Activated naive CD8-positive, alpha-beta T cell treated with anti-CD3 and anti-CD28 coated beads for 36 hours (primary cell): ENCODE results near the gene LRCOL1. TPM values are rescaled to one million over a fixed set of nuclear protein-coding genes. Genes with fewer than 3 reads are reported as not detected.

Experiments used
- DNase-seq: peaks from one replicate; pipeline ENCODE4 v3.0.0; 2021
- H3K27ac Mint-ChIP-seq: one replicate; pipeline ENCODE4 v1.8.0; 2022; ENCODE audit warnings: mild to moderate bottlenecking, moderate library complexity, mixed read lengths
- H3K27me3 Mint-ChIP-seq: one replicate; pipeline ENCODE4 v1.8.0; 2022; ENCODE audit warnings: mild to moderate bottlenecking, mixed read lengths
- H3K36me3 Mint-ChIP-seq: one replicate; pipeline ENCODE4 v1.8.0; 2021; ENCODE audit warnings: mild to moderate bottlenecking, mixed read lengths
- H3K4me1 Mint-ChIP-seq: one replicate; pipeline ENCODE4 v1.8.0; 2021; ENCODE audit warnings: mixed read lengths
- H3K4me3 Mint-ChIP-seq: one replicate; pipeline ENCODE4 v1.8.0; 2022; ENCODE audit warnings: mild to moderate bottlenecking, moderate library complexity, mixed read lengths
- H3K9me3 Mint-ChIP-seq: one replicate; pipeline ENCODE4 v1.8.0; 2022; ENCODE audit warnings: mixed read lengths
- total RNA-seq, 2 experiments: library from RNA; stranded (reverse); gene quantifications; one replicate each; pipeline ENCODE4 v1.2.3, GENCODE V29; 2021

LRCOL1 gene
- total RNA-seq, 2 experiments from 2014 or later: not detected

DNA sequence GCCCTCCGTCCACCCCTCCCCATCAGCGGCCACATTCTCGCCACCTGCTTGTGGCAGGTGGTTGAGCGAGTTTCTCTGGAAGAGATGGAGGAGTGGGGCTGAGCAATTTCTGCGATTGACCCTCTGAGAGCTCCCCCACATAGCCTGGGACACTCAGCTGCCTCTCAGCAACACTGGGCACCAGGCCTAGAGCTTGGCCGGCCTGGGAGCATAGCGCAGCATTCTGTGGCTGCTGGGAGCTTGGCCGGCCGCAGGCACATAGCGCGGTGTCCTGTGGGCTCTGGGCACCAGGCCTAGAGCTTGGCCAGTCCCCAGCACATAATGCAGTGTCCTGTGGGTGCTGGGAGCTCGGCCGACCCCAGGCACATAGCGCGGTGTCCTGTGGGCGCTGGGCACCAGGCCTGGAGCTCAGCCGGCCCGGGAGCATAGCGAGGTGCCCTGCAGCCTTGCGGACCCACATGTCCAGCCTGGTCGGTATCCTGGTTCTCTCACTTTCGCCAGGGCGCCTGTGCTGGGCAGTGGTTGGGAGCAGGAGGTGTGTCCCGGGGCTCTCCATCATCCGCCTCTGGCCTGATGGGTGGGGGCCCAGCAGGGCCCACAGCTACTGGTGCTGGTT, 43.8 kb downstream of the LRCOL1 start:
- no peaks in the 10 kb centered on the region for H3K27me3 Mint-ChIP-seq
- no peak overlapping the region for H3K4me3 Mint-ChIP-seq
- no peaks in the 10 kb centered on the region for H3K9me3 Mint-ChIP-seq
- no peak overlapping the region for H3K27ac Mint-ChIP-seq
- DNase-seq: no peak
- no peaks in the 10 kb centered on the region for H3K4me1 Mint-ChIP-seq
- peaks cover 2% of the 10 kb centered on the region for H3K36me3 Mint-ChIP-seq

DNA sequence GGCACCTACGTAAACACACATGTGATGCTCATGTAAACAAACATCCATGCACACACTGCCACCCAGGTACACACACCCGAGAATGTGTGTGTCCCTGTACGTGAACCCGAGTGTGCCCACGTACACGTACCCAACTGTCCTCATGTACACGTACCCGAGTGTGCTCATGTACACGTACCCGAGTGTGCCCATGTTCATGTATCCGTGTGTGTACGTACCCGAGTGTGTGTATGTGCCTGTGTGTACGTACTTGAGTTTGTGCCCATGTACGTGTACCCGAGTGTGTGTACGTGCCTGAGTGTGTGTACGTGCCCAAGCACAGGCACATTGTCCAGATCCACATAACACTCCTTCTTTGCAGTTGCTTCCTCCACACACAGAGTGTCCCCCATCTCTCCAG, 45.0 kb downstream of the LRCOL1 start:
- no peak overlapping the region for H3K4me3 Mint-ChIP-seq

DNA sequence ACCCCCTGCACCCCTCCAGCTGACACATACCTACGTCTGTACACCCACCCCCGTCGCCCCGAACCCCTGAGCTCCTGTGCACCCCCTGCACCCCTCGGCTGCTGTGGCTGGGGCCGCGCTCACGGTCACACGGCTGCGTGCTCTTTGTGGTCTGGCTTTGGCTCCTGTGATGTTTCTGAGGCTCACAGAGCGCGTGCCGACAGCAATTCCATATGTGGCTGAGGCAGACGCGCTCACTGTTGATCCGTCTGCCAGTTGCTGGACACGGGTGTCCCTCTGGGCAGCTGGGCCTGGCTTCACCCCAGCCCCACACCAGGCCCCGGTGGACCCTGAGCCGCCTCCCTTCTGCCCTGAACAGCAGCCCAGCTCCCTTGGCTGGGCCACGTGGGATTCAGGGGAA, 46.5 kb downstream of the LRCOL1 start:
- H3K9me3 Mint-ChIP-seq: no peaks in the 10 kb centered on the region
- no peak overlapping the region for H3K27ac Mint-ChIP-seq

More for the DNA sequence above, 45.0 kb downstream of the LRCOL1 start:
- no peak for DNase-seq
- Mint-ChIP-seq H3K36me3 (peaks cover 2% of the 10 kb centered on the region), H3K4me1 (no peaks in the 10 kb centered on the region), H3K9me3 (no peaks in the 10 kb centered on the region), H3K27ac (no peak overlapping the region), H3K27me3 (no peaks in the 10 kb centered on the region)

DNA sequence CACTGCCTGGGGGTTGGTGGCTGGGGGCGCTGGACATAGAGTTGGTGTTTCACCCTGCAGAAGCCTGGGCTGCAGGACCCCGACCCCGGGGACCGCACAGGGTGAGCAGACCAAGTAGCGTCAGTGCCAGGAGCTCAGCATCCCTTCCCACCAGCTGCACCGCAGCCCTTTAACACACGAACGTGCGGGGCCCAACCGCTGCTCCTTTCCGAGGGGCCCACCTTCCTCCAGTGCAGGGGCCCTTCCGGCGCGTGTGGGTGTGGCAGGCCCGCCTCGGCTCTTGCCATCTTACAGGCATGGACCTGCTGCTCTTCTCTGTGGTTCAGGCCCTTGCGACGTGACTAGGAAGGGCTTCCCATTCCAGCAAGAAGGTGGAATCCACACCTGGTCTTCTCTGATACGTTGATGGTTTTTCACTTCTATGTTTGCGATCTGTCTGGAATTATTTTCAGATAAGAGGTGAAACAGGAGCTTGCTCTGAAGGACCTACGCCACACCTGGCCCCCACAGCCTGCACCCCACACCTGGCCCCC, 47.8 kb downstream of the LRCOL1 start:
- Mint-ChIP-seq H3K4me1 (peaks cover 11% of the 10 kb centered on the region), H3K27me3 (peaks cover 15% of the 10 kb centered on the region), H3K9me3 (no peaks in the 10 kb centered on the region), H3K36me3 (peaks cover 2% of the 10 kb centered on the region), H3K4me3 (no peak overlapping the region), H3K27ac (no peak overlapping the region)
- no peak for DNase-seq

More for the DNA sequence above, 46.5 kb downstream of the LRCOL1 start:
- Mint-ChIP-seq H3K4me1 (peaks cover 5% of the 10 kb centered on the region), H3K27me3 (peaks cover 6% of the 10 kb centered on the region), H3K36me3 (peaks cover 2% of the 10 kb centered on the region), H3K4me3 (no peak overlapping the region)
- no peak for DNase-seq

DNA sequence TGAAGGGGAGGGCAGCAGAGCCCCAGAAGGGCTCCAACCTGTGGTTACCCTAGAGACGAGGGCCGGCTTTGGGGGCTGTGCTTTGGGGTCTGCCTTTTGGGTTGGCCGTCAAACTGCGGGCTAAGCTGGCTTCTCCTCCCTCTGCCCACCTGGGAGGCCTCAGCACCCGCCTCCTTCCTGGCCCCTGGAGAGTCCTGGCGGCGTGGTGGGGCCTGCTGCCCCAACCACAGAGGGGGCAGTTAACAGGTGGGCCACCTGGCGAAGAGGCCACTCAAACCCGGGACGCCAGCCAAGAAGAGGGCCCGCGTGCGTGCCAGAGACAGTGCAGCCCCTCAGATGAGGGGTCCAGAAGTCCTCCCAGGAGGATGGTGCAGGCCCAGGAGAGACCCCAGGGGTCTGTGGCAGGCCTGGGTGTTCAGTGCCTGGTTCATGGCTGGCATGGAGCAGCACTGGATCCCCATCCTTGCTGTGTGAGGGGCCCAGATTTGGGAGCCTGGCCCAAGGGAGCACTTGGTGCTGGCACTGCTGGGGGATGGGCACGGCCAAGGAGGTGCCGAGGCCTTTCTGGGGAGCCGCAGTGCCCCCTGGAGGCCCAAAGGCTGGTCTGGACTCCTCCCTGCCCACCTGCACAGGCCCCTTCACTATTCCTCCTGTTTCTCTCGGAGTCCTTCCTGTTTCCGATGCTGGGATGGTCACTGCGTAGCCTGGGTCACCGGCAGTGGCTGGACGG, 48.8 kb downstream of the LRCOL1 start:
- Mint-ChIP-seq H3K36me3 (peaks cover 2% of the 10 kb centered on the region), H3K9me3 (no peaks in the 10 kb centered on the region), H3K27ac (no peak overlapping the region), H3K4me1 (peaks cover 12% of the 10 kb centered on the region), H3K27me3 (peaks cover 15% of the 10 kb centered on the region), H3K4me3 (peak overlapping the region; percentile 78)
- peak; percentile 46 for DNase-seq

DNA sequence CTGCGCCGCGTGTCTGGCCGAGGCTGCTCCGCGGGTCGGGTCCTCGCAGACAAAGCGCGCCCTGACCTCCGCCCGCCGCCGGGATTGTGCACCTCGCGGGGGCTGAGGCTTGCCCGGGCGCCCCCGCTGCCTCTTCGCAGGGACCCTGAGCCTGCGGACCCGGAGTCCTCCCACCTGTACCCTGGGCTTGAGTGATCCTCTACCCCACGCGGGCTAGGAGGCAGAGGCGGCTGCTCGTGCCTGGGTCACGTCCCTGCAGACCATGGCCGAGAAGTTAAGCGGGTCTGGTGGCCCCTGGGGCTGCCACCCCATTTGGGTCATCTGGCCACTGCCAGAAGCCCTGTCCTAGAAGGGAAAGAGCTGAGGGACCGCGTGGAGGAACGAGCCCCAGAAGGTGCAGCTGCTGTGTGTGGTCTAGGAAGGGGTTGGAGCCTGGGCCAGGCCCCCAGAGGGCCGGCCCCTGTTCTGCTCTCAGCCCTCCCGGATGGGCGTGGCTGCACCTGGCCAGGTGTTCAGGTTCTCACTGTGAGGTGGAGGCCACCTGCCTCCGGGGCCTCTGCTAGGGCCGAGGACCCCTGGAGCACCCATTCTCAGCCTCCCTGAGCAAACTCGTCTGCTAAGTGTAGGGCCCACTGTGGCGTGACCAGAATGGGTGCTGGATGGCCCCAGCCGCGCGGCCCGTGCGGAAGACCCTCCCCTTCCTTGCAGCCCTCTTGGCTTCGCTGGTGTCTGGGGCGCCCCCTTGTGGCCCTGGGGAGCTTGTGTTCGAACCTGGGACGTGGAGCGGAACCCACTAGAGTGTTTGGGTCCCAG, 49.6 kb downstream of the LRCOL1 start:
- H3K4me1 Mint-ChIP-seq: peaks cover 12% of the 10 kb centered on the region
- H3K27me3 Mint-ChIP-seq: peaks cover 15% of the 10 kb centered on the region
- peak overlapping the region; percentile 78 for H3K4me3 Mint-ChIP-seq
- peaks cover 2% of the 10 kb centered on the region for H3K36me3 Mint-ChIP-seq
- H3K27ac Mint-ChIP-seq: no peak overlapping the region
- no peaks in the 10 kb centered on the region for H3K9me3 Mint-ChIP-seq
- DNase-seq: peak; percentile 81

DNA sequence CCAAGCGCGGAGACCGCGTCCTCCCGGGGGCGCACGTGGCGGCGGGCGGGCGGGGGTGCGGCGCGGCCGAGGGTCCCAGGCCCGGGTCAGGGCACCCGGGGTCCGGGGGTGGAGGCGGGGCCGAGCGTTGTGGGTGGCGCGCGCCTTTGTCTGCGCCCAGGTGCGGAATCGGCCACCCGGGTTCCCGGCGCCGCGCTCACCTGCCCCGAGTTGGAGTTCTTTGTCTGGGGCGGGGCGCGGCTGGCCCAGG, 50.1 kb downstream of the LRCOL1 start:
- DNase-seq: no peak
- H3K27me3 Mint-ChIP-seq: peaks cover 15% of the 10 kb centered on the region
- no peak overlapping the region for H3K27ac Mint-ChIP-seq
- peaks cover 12% of the 10 kb centered on the region for H3K4me1 Mint-ChIP-seq
- no peak overlapping the region for H3K4me3 Mint-ChIP-seq
- peaks cover 5% of the 10 kb centered on the region for H3K36me3 Mint-ChIP-seq
- H3K9me3 Mint-ChIP-seq: no peaks in the 10 kb centered on the region

DNA sequence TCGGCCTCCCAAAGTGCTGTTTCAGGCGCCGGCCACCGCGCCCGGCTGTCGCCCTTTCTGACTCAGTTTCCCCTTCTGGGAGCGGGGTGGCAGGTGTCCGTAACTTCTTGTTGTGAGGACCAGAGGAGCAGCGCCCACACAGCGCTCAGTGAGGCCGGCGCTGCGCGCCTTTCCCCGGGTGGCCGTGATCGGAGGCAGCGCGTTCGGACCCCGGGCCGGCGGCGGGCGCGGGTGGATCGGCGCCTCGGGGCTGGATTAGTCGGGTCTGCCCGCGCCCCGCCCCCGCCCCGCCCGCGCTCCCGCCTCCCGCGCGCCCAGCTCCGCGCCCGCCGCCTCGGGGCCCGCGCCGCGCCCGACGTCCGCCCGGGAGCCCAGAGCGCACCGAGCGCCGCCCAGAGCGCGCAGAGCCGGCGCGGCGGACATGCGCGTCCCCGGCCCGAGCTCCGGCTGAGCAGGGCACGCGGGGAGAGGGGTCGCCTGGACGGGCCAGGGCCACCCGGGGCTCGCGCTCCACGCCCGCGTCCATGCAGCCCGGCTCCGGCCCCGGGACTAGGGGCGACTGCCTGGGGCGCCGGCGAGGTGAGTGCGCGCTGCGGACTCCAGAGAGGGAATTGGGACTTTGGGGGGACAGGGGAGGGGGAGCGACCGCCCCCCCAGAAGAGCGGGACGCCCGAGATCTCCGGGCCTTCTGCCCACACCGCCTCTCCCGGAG, 50.6 kb downstream of the LRCOL1 start:
- H3K36me3 Mint-ChIP-seq: peaks cover 4% of the 10 kb centered on the region
- peaks cover 15% of the 10 kb centered on the region for H3K27me3 Mint-ChIP-seq
- no peak overlapping the region for H3K27ac Mint-ChIP-seq
- peaks cover 12% of the 10 kb centered on the region for H3K4me1 Mint-ChIP-seq
- peak; percentile 66 for DNase-seq
- H3K9me3 Mint-ChIP-seq: no peaks in the 10 kb centered on the region
- peak overlapping the region; percentile 68 for H3K4me3 Mint-ChIP-seq

DNA sequence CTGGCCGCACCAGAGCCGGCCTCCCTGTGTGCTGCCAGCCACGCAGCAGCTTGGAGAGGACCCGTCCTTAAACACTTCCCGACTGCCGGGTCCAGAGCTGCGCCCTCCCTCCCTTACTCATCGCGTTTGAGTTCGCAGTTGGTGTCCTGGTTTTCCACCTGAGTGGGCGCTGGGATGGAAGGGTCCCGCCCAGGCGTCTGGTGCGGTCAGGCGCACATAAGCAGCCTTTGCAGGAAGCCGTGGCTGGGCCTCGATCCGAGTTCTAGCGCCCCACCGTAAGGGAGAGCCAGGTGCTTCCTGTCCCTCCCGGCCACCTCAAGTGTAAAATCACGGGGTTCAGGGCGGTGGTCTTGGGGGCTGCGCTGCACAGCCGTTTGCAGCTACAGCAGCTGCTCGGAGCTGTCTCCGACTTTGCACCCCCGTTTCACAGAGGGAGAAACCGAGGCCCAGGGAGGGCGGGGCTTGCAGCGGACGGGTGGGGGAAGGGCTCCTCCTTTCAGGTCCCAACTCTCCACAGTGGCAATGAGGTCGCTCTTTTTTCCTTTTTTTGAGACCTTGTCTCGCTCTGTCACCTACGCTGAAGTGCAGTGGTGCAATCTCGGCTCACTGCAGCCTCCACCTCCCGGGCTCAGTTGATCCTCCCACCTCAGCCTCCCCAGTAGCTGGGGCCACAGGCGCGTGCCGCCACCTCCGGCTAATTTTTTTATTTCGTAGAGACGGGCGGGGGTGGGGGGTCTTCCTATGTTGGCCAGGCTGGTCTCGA, 51.3 kb downstream of the LRCOL1 start:
- peaks cover 12% of the 10 kb centered on the region for H3K4me1 Mint-ChIP-seq
- H3K27ac Mint-ChIP-seq: no peak overlapping the region
- H3K36me3 Mint-ChIP-seq: peaks cover 7% of the 10 kb centered on the region
- no peak for DNase-seq
- H3K9me3 Mint-ChIP-seq: no peaks in the 10 kb centered on the region
- H3K27me3 Mint-ChIP-seq: peaks cover 15% of the 10 kb centered on the region
- peak overlapping the region; percentile 68 for H3K4me3 Mint-ChIP-seq

DNA sequence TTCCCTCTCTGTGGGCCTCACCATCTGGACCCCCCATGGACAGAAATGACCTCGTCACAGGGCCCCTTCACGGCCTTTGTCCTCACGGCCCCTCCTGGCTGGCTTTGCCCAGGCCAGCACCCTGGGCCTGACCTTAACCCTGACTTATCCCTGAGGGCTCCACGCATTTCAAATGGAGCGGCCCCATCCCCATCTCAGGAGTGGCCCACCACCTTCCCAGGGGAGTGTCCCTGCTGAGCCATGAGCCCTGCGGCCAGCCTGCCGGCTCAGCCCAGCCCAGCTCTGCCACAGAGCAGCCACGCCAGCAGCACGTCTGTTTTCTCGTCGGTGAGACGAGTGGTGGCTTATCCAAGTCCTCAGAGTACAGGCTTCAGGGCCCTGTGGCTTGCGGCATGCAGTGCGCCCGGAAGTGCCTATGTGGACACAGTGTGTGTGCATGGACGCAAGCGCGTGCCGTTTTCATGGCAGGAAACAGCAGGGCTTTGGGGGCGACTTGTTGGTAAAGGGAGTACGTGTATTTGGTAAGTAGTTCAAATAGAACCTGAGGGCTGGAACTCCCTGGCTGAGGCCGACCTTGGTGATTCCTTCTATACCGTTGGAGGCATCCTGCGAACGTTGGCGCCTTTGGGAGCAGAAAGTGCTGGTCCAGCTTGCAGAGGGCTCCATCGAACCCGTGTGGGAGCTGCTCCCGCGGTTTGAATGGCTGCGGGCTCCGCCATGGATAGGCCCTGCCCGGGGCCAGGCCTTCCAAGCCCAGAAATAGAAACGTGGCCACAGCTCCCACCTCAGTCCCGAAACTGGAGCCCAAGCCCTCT, 52.1 kb downstream of the LRCOL1 start:
- Mint-ChIP-seq H3K36me3 (peaks cover 7% of the 10 kb centered on the region), H3K27me3 (peaks cover 15% of the 10 kb centered on the region), H3K9me3 (no peaks in the 10 kb centered on the region), H3K4me1 (peaks cover 12% of the 10 kb centered on the region), H3K27ac (no peak overlapping the region), H3K4me3 (no peak overlapping the region)
- peak; percentile 19 for DNase-seq

DNA sequence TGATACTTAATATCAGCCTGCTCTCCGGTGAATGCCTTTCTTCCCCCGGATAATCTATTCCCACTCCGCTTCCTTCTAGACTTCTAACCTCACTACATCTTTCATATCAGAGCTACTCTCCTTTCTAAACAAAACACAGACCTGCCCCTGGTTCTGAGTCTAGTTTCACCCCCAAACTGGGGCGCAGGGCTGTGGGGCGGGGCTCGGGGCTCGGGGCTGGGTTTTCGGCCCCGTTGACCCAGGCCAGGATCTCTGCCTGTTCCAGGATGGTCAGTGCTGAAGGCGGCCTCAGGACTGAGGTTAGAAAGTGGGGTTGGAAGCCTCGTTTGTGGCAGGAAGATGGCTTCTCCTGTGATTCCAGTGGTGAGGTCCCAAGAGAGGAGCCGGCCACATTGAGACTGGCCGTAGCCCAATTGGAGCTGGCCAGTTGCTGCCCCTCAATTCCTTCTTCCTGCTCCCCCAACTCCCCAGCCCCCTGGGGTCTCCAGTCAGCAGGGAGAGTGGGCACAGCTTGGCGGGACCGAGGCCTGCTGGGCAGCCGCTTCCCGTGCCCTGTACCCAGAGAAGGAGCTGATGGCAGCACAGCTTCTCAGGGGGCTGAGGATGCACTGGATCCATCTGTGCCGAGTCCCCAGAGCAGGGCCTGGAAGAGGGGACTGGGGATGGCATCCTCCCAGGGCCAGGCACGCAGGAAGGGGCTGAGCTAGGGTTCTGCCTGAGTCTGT, 52.9 kb downstream of the LRCOL1 start:
- Mint-ChIP-seq H3K9me3 (no peaks in the 10 kb centered on the region), H3K4me1 (peaks cover 12% of the 10 kb centered on the region), H3K36me3 (peaks cover 7% of the 10 kb centered on the region), H3K4me3 (no peak overlapping the region), H3K27ac (no peak overlapping the region), H3K27me3 (peaks cover 15% of the 10 kb centered on the region)
- DNase-seq: no peak

DNA sequence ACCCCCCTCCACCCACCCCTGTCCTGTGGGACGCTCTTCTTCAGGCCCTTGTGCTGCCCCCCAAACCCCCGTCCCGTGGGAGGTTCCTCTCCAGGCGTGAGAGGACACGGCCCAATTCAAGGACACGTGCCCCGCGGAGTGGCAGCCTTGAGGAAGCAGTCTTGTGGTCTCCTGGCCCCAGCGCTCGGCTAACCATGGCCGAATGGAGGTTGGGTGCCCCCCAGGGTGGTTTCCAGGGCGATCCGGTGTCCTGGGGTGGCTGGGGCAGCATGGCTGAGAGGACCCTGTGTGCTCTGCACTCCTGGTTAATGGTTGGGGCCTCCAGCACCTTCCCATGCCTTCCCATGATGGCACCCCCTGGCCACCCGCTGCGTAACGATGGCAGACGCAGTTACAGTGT, 53.6 kb downstream of the LRCOL1 start:
- Mint-ChIP-seq H3K9me3 (no peaks in the 10 kb centered on the region), H3K27ac (no peak overlapping the region), H3K27me3 (peaks cover 15% of the 10 kb centered on the region), H3K4me1 (peaks cover 12% of the 10 kb centered on the region), H3K4me3 (no peak overlapping the region), H3K36me3 (peaks cover 7% of the 10 kb centered on the region)
- no peak for DNase-seq

DNA sequence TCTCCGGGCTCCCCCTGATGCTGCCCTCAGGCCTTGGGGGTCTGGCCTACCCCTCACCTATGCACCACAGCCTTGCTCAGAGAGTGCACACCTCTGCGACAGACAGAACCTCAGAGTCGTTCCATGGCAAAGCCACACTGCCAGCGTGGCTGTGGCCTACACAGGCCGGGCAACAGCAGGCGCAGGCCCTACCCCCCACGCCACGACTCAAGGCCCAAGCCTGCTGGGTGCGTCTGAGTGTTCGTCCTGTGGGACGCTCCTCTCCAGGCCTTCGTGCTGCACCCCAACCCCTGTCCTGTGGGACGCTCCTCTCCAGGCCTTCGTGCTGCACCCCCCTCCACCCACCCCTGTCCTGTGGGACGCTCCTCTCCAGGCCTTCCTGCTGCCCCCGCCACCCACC, 54.2 kb downstream of the LRCOL1 start:
- peaks cover 15% of the 10 kb centered on the region for H3K27me3 Mint-ChIP-seq
- peaks cover 12% of the 10 kb centered on the region for H3K4me1 Mint-ChIP-seq
- H3K27ac Mint-ChIP-seq: no peak overlapping the region
- H3K9me3 Mint-ChIP-seq: no peaks in the 10 kb centered on the region
- H3K4me3 Mint-ChIP-seq: no peak overlapping the region
- H3K36me3 Mint-ChIP-seq: peaks cover 7% of the 10 kb centered on the region
- no peak for DNase-seq
